Mesenchymal stem cell (in vitro differentiated cells and primary cell): ENCODE data around the gene PPP1R2.
A peak's percentile ranks its signal among the peaks of the same experiment; 100 is the strongest.

Experiments
- DNase-seq: peaks from one replicate; pipeline ENCODE4 v3.0.0-alpha.2; 2013
- H2AFZ ChIP-seq: one replicate; pipeline ENCODE4 v1.6.1; 2013; ENCODE audit warnings: low read depth, mild to moderate bottlenecking, control low read depth, inconsistent platforms, low read length, moderate library complexity
- H2AK5ac ChIP-seq: 2 replicates; pipeline ENCODE4 v1.6.1; 2013; ENCODE audit warnings: low read length, moderate library complexity, mild to moderate bottlenecking, inconsistent platforms; ENCODE audit not compliant: severe bottlenecking
- H2BK120ac ChIP-seq: one replicate; pipeline ENCODE4 v1.6.1; 2013; ENCODE audit warnings: low read depth, mild to moderate bottlenecking, inconsistent platforms, low read length, moderate library complexity
- H2BK12ac ChIP-seq, 2 experiments: one replicate each; pipeline ENCODE4 v1.6.1; 2013; ENCODE audit warnings: inconsistent platforms in 2 of 2, low read length in 2 of 2, mild to moderate bottlenecking in 2 of 2, moderate library complexity in 2 of 2, control low read depth in 1 of 2
- H2BK15ac ChIP-seq: one replicate; pipeline ENCODE4 v1.6.1; 2013; ENCODE audit warnings: mild to moderate bottlenecking, low read depth, inconsistent platforms; ENCODE audit not compliant: poor library complexity, severe bottlenecking
- H2BK5ac ChIP-seq: 2 replicates; pipeline ENCODE4 v1.6.1; 2013; ENCODE audit warnings: low read depth, mild to moderate bottlenecking, low read length, control low read depth, inconsistent platforms; ENCODE audit not compliant: poor library complexity, severe bottlenecking
- H3K14ac ChIP-seq, 2 experiments: one replicate each; pipeline ENCODE4 v1.6.1; 2013; ENCODE audit warnings: inconsistent platforms in 2 of 2, low read length in 2 of 2, control low read depth in 1 of 2, mild to moderate bottlenecking in 1 of 2, moderate library complexity in 1 of 2
- H3K18ac ChIP-seq, 2 experiments: one replicate each; pipeline ENCODE4 v1.6.1; 2013; ENCODE audit warnings: inconsistent platforms in 2 of 2, low read length in 2 of 2, control low read depth in 1 of 2, low read depth in 1 of 2, mild to moderate bottlenecking in 1 of 2
- H3K23ac ChIP-seq, 2 experiments: one replicate each; pipeline ENCODE4 v1.6.1; 2013; ENCODE audit warnings: inconsistent platforms in 2 of 2, low read length in 2 of 2, mild to moderate bottlenecking in 2 of 2, moderate library complexity in 2 of 2, control low read depth in 1 of 2
- H3K27ac ChIP-seq: 2 replicates; pipeline ENCODE4 v1.5.1; 2013; ENCODE audit warnings: mild to moderate bottlenecking, moderate library complexity, low read length, control low read depth, inconsistent platforms; ENCODE audit not compliant: poor library complexity, severe bottlenecking
- H3K27me3 ChIP-seq, 2 experiments: 2 replicates each; pipeline versions ENCODE4 v1.6.1 to v1.7.0; 2013; ENCODE audit warnings: low read length in 2 of 2, mild to moderate bottlenecking in 2 of 2, moderate library complexity in 2 of 2, control low read depth in 1 of 2, inconsistent platforms in 1 of 2; ENCODE audit not compliant: control insufficient read depth in 1 of 2, insufficient read depth in 1 of 2
- H3K36me3 ChIP-seq, 2 experiments: 2 replicates each; pipeline versions ENCODE4 v1.6.1 to v1.7.0; 2013; ENCODE audit warnings: low read length in 2 of 2, control low read depth in 1 of 2, inconsistent platforms in 1 of 2, low read depth in 1 of 2, mild to moderate bottlenecking in 1 of 2; ENCODE audit not compliant: insufficient read depth in 2 of 2, control insufficient read depth in 1 of 2
- H3K4ac ChIP-seq, 2 experiments: one replicate each; pipeline ENCODE4 v1.6.1; 2013; ENCODE audit warnings: inconsistent platforms in 2 of 2, low read length in 2 of 2, mild to moderate bottlenecking in 2 of 2, moderate library complexity in 2 of 2, control low read depth in 1 of 2, low read depth in 1 of 2
- H3K4me1 ChIP-seq: 2 replicates; pipeline ENCODE4 v1.6.1; 2013; ENCODE audit warnings: low read depth, low read length, control low read depth; ENCODE audit not compliant: control insufficient read depth, insufficient read depth
- H3K4me2 ChIP-seq: 2 replicates; pipeline ENCODE4 v1.6.1; 2013; ENCODE audit warnings: low read length, mild to moderate bottlenecking, inconsistent platforms; ENCODE audit not compliant: poor library complexity, severe bottlenecking
- H3K4me3 ChIP-seq, 2 experiments: 2 replicates each; pipeline versions ENCODE4 v1.5.1 to v1.7.0; 2013; ENCODE audit warnings: low read length in 2 of 2, mild to moderate bottlenecking in 2 of 2, control low read depth in 1 of 2, low read depth in 1 of 2; ENCODE audit not compliant: insufficient read depth in 1 of 2
- H3K79me1 ChIP-seq: replicated peaks from 2 replicates; pipeline ENCODE4 v1.6.1; 2013; ENCODE audit warnings: mild to moderate bottlenecking, control low read depth, low read length, inconsistent platforms; ENCODE audit not compliant: poor library complexity, severe bottlenecking
- H3K9ac ChIP-seq: 2 replicates; pipeline ENCODE4 v1.7.0; 2013; ENCODE audit warnings: mild to moderate bottlenecking, low read length, moderate library complexity
- H3K9me3 ChIP-seq: 2 replicates; pipeline ENCODE4 v1.7.0; 2013; ENCODE audit warnings: mild to moderate bottlenecking, low read length; ENCODE audit not compliant: control insufficient read depth
- H4K8ac ChIP-seq: one replicate; pipeline ENCODE4 v1.6.1; 2013; ENCODE audit warnings: inconsistent platforms, mild to moderate bottlenecking, low read length, moderate library complexity
- H4K91ac ChIP-seq: one replicate; pipeline ENCODE4 v1.6.1; 2013; ENCODE audit warnings: mild to moderate bottlenecking, low read length, inconsistent platforms
- WGBS: methylation state at CpG from one replicate; pipeline ENCODE4 v1.1.7; 2013; ENCODE audit warnings: mixed read lengths; 5-methylcytosine and 5-hydroxymethylcytosine counted together

PPP1R2 gene

GRCh38 chr3:195583831-195584542, 40.9 kb upstream of the PPP1R2 start, which contains the start of gene APOD:
Gene APOD (minus strand): TSS chr3:195583940. CDS start chr3:195579461, 4,479 bp downstream.
- H2BK5ac ChIP-seq, result no peak within 1 kb of the TSS
- H4K91ac ChIP-seq, result no peak within 1 kb of the TSS
- H2AK5ac ChIP-seq, result no peak within 1 kb of the TSS
- no peak within 1 kb of the TSS for H2AFZ ChIP-seq
- no peak within 1 kb of the TSS for H4K8ac ChIP-seq
- H3K4me3 ChIP-seq, result peak within 1 kb of the TSS in 1 of 2 experiments; percentile 71
- H3K4me2 ChIP-seq, result no peak within 1 kb of the TSS
- H3K9me3 ChIP-seq, result peaks cover 10% of the 10 kb centered on the region
- H3K23ac ChIP-seq, result no peak within 1 kb of the TSS
- H3K27me3 ChIP-seq, result peaks cover 0 to 15% of the 10 kb centered on the region in 2 experiments
- DNase-seq, result no peak
- no peak within 1 kb of the TSS for H3K18ac ChIP-seq
- no peak within 1 kb of the TSS for H3K27ac ChIP-seq
- no peaks in the 10 kb centered on the region for H3K4me1 ChIP-seq
- no peak within 1 kb of the TSS for H2BK120ac ChIP-seq
- 89% methylated on average over 9 of the region's 16 CpGs for WGBS
- H3K14ac ChIP-seq, result no peak within 1 kb of the TSS
- peaks cover 0 to under 1% of the 10 kb centered on the region in 2 experiments for H3K36me3 ChIP-seq
- H3K9ac ChIP-seq, result peak within 1 kb of the TSS; percentile 73
- no peak within 1 kb of the TSS for H2BK12ac ChIP-seq
- H2BK15ac ChIP-seq, result no peak within 1 kb of the TSS
- no peaks in the 10 kb centered on the region for H3K79me1 ChIP-seq
- H3K4ac ChIP-seq, result no peak within 1 kb of the TSS

GRCh38 chr3:195582947-195583346, 39.8 kb upstream of the PPP1R2 start:
- Histone ChIP-seq H3K9me3 (no peaks in the 10 kb centered on the region), H3K4me3 (peak overlapping the region in 1 of 2 experiments; percentile 71), H4K91ac (no peak overlapping the region), H3K18ac (no peak overlapping the region), H3K14ac (no peak overlapping the region), H2BK12ac (no peak overlapping the region), H3K4me2 (no peak overlapping the region), H3K79me1 (no peaks in the 10 kb centered on the region), H2BK120ac (no peak overlapping the region), H3K23ac (no peak overlapping the region), H2AFZ (no peak overlapping the region), H3K27ac (no peak overlapping the region), H3K4me1 (peaks cover 2% of the 10 kb centered on the region), H3K9ac (peak overlapping the region; percentile 73), H2BK5ac (no peak overlapping the region), H4K8ac (no peak overlapping the region), H3K4ac (no peak overlapping the region), H3K27me3 (peaks cover 0 to 17% of the 10 kb centered on the region in 2 experiments), H2BK15ac (no peak overlapping the region), H3K36me3 (peaks cover 0 to 11% of the 10 kb centered on the region in 2 experiments), H2AK5ac (no peak overlapping the region)
- WGBS, result 74% methylated on average over 9 of the region's 9 CpGs
- DNase-seq, result no peak

- no peak overlapping the region for H3K4ac ChIP-seq
- H2AK5ac ChIP-seq, result no peak overlapping the region
- H3K4me1 ChIP-seq, result peaks cover 2% of the 10 kb centered on the region
- no peak overlapping the region for H3K4me2 ChIP-seq
- DNase-seq, result peak; percentile 40
- H2BK5ac ChIP-seq, result no peak overlapping the region
- H4K91ac ChIP-seq, result no peak overlapping the region
- H3K27me3 ChIP-seq, result peaks cover 0 to 8% of the 10 kb centered on the region in 2 experiments
- no peak overlapping the region for H3K27ac ChIP-seq
- 100% methylated on average over 2 of the region's 6 CpGs for WGBS
- no peak overlapping the region for H2BK12ac ChIP-seq
- no peaks in the 10 kb centered on the region for H3K9me3 ChIP-seq
- no peak overlapping the region for H3K18ac ChIP-seq
- H4K8ac ChIP-seq, result no peak overlapping the region
- H3K23ac ChIP-seq, result no peak overlapping the region
- H3K4me3 ChIP-seq, result no peak overlapping the region
- no peaks in the 10 kb centered on the region for H3K79me1 ChIP-seq
- no peak overlapping the region for H2AFZ ChIP-seq
- H3K14ac ChIP-seq, result no peak overlapping the region
- H3K9ac ChIP-seq, result peak overlapping the region; percentile 70
- no peak overlapping the region for H2BK120ac ChIP-seq
- H2BK15ac ChIP-seq, result no peak overlapping the region
- H3K36me3 ChIP-seq, result peaks cover 0 to 19% of the 10 kb centered on the region in 2 experiments
These were observed 37.8 kb upstream of the PPP1R2 start for GRCh38 chr3:195580744-195581443.

GRCh38 chr3:195579281-195579680, 36.2 kb upstream of the PPP1R2 start:
- WGBS, result 88% methylated on average over 12 of the region's 12 CpGs

More at GRCh38 chr3:195579281-195579680, 36.2 kb upstream of the PPP1R2 start:
- peaks cover 3% of the 10 kb centered on the region for H3K4me1 ChIP-seq
- no peak overlapping the region for H2BK5ac ChIP-seq
- no peak for DNase-seq
- no peak overlapping the region for H2AFZ ChIP-seq
- peaks cover 0 to 28% of the 10 kb centered on the region in 2 experiments for H3K36me3 ChIP-seq
- no peak overlapping the region for H3K23ac ChIP-seq
- no peaks in the 10 kb centered on the region for H3K79me1 ChIP-seq
- no peak overlapping the region for H3K4me2 ChIP-seq
- H2BK15ac ChIP-seq, result no peak overlapping the region
- no peak overlapping the region for H4K8ac ChIP-seq
- H3K9ac ChIP-seq, result no peak overlapping the region
- H3K18ac ChIP-seq, result no peak overlapping the region
- H3K27me3 ChIP-seq, result peaks cover 0 to 11% of the 10 kb centered on the region in 2 experiments
- no peak overlapping the region for H3K4ac ChIP-seq
- peaks cover 8% of the 10 kb centered on the region for H3K9me3 ChIP-seq
- H3K14ac ChIP-seq, result no peak overlapping the region
- no peak overlapping the region for H3K27ac ChIP-seq
- H2AK5ac ChIP-seq, result no peak overlapping the region
- no peak overlapping the region for H3K4me3 ChIP-seq
- H2BK12ac ChIP-seq, result no peak overlapping the region
- no peak overlapping the region for H2BK120ac ChIP-seq
- no peak overlapping the region for H4K91ac ChIP-seq
